NCI-H2227 treated with DMSO at 0.1 percent for 48 hours (cell line): ENCODE results near the gene CHI3L1.

ENCODE experiments used
- DNase-seq: peaks from one replicate; lab custom pipeline; 2025; lab: John Stamatoyannopoulos, UW

Gene CHI3L1

GRCh38 chr1:203181586-203182386 lies 4.7 kb downstream of the CHI3L1 start:
- no peak for DNase-seq

GRCh38 chr1:203180611-203181330 lies 5.7 kb downstream of the CHI3L1 start:
- DNase-seq: no peak

GRCh38 chr1:203179667-203180005 lies 6.9 kb downstream of the CHI3L1 start:
- no peak for DNase-seq

- DNase-seq: no peak
Measured at GRCh38 chr1:203178821-203179666, 7.5 kb downstream of the CHI3L1 start.

GRCh38 chr1:203178083-203178482 lies 8.4 kb downstream of the CHI3L1 start:
- DNase-seq: no peak

GRCh38 chr1:203177470-203178039 lies 8.9 kb downstream of the CHI3L1 start:
- no peak for DNase-seq

GRCh38 chr1:203177036-203177405 lies 9.5 kb downstream of the CHI3L1 start:
- no peak for DNase-seq

- no peak for DNase-seq
Measured at GRCh38 chr1:203176273-203177035, 10.1 kb downstream of the CHI3L1 start.

- no peak for DNase-seq
Measured at GRCh38 chr1:203175827-203176241, 10.7 kb downstream of the CHI3L1 start.

GRCh38 chr1:203175237-203175826 lies 11.2 kb downstream of the CHI3L1 start, which contains the start of gene MYBPH:
TSS of gene MYBPH (minus strand) at chr1:203175826. CDS start at chr1:203175755, 71 bp downstream.
- no peak for DNase-seq

GRCh38 chr1:203174324-203174985 lies 12.0 kb downstream of the CHI3L1 start:
- no peak for DNase-seq

- no peak for DNase-seq
Measured at GRCh38 chr1:203173566-203173965, 12.9 kb downstream of the CHI3L1 start.

GRCh38 chr1:203173011-203173555 lies 13.4 kb downstream of the CHI3L1 start:
- DNase-seq: no peak

GRCh38 chr1:203172184-203173010 lies 14.1 kb downstream of the CHI3L1 start:
- DNase-seq: no peak

- no peak for DNase-seq
Measured at GRCh38 chr1:203171341-203172183, 14.9 kb downstream of the CHI3L1 start.

GRCh38 chr1:203170625-203171330 lies 15.7 kb downstream of the CHI3L1 start:
- no peak for DNase-seq

GRCh38 chr1:203169770-203170520 lies 16.6 kb downstream of the CHI3L1 start:
- no peak for DNase-seq
